IMR-90 (cell line): Measurements from ENCODE around the gene STARD7. TPM values are rescaled to one million over a fixed set of nuclear protein-coding genes. Genes with fewer than 3 reads are reported as not detected.

ENCODE experiments used
- ATAC-seq: fragments of 200-7000 bp; cut with Tn5 transposase; 2 replicates; pipeline ENCODE4 v1.9.1; 2020; ENCODE audit warnings: low read depth, mild to moderate bottlenecking, moderate library complexity
- BruUV-seq: library from RNA; stranded (reverse); fragments of 400-500 nt; replicated peaks from 2 replicates; lab custom pipeline; 2021; lab: Mats Ljungman, UMichigan
- CTCF ChIA-PET: fragments of 300-600 bp; formaldehyde crosslinking; extraction: SDS; loops from one replicate; lab custom pipeline; 2021; ENCODE audit warnings: antibody characterized with exemption; lab: Yijun Ruan, JAX
- POLR2A ChIA-PET: fragments of 300-600 bp; sonication (Branson Sonifier 250); formaldehyde crosslinking; loops from one replicate; lab custom pipeline; 2022; ENCODE audit warnings: antibody characterized with exemption; ENCODE audit not compliant: unreplicated experiment; lab: Charles Lee
- DNase-seq: peaks from one replicate; pipeline ENCODE4 v3.0.0; 2013
- H2AFZ ChIP-seq: replicated peaks from 2 replicates; pipeline ENCODE3; 2013; ENCODE audit warnings: low read length, mild to moderate bottlenecking; ENCODE audit not compliant: poor library complexity
- H2AK5ac ChIP-seq: 2 replicates; pipeline ENCODE4 v1.6.1; 2013; ENCODE audit warnings: low read depth, low read length, inconsistent platforms
- H2AK9ac ChIP-seq: replicated peaks from 2 replicates; pipeline ENCODE3; 2013; ENCODE audit warnings: mild to moderate bottlenecking, low read depth, low read length, moderate library complexity; ENCODE audit not compliant: poor library complexity
- H2BK120ac ChIP-seq: 2 replicates; pipeline ENCODE4 v1.6.1; 2013; ENCODE audit warnings: low read depth, low read length, inconsistent platforms
- H2BK15ac ChIP-seq: 3 replicates; pipeline ENCODE4 v1.6.1; 2013; ENCODE audit warnings: low read depth, low read length, inconsistent platforms
- H2BK20ac ChIP-seq: 2 replicates; pipeline ENCODE4 v1.6.1; 2013; ENCODE audit warnings: low read depth, mild to moderate bottlenecking, inconsistent platforms, low read length, moderate library complexity
- H2BK5ac ChIP-seq: 2 replicates; pipeline ENCODE4 v1.6.1; 2013; ENCODE audit warnings: mild to moderate bottlenecking, low read depth, low read length, inconsistent platforms; ENCODE audit not compliant: poor library complexity, severe bottlenecking
- H3K14ac ChIP-seq: replicated peaks from 2 replicates; pipeline ENCODE4 v1.6.1; 2013; ENCODE audit warnings: low read depth, low read length, inconsistent platforms
- H3K18ac ChIP-seq: 2 replicates; pipeline ENCODE4 v1.6.1; 2013; ENCODE audit warnings: low read depth, low read length, control low read depth
- H3K23ac ChIP-seq: 2 replicates; pipeline ENCODE4 v1.6.1; 2013; ENCODE audit warnings: low read depth, low read length, inconsistent platforms
- H3K27ac ChIP-seq: 2 replicates; pipeline ENCODE4 v1.5.1; 2013; ENCODE audit warnings: mild to moderate bottlenecking, control low read depth, low read length; ENCODE audit not compliant: insufficient read depth
- H3K27me3 ChIP-seq: 2 replicates; pipeline ENCODE4 v1.6.1; 2013; ENCODE audit warnings: low read length; ENCODE audit not compliant: control insufficient read depth, insufficient read depth
- H3K36me3 ChIP-seq: 2 replicates; pipeline ENCODE4 v1.6.1; 2013; ENCODE audit warnings: low read length, mixed read lengths; ENCODE audit not compliant: control insufficient read depth, insufficient read depth
- H3K4ac ChIP-seq: 2 replicates; pipeline ENCODE4 v1.6.1; 2013; ENCODE audit warnings: low read depth, low read length, inconsistent platforms
- H3K4me1 ChIP-seq: 2 replicates; pipeline ENCODE4 v1.6.1; 2013; ENCODE audit warnings: low read length, mixed read lengths; ENCODE audit not compliant: control insufficient read depth, insufficient read depth
- H3K4me2 ChIP-seq: 2 replicates; pipeline ENCODE4 v1.6.1; 2013; ENCODE audit warnings: low read depth, mild to moderate bottlenecking, control low read depth, low read length, moderate library complexity
- H3K4me3 ChIP-seq: 2 replicates; pipeline ENCODE4 v1.5.1; 2013; ENCODE audit warnings: low read depth, mild to moderate bottlenecking, control low read depth, low read length, moderate library complexity; ENCODE audit not compliant: insufficient read depth
- H3K56ac ChIP-seq: 2 replicates; pipeline ENCODE4 v1.6.1; 2013; ENCODE audit warnings: low read length, inconsistent platforms; ENCODE audit not compliant: insufficient read depth; ENCODE audit errors: extremely low read depth
- H3K79me1 ChIP-seq, 2 experiments: 2 replicates each; pipeline ENCODE4 v1.6.1; 2013; ENCODE audit warnings: low read length in 2 of 2, inconsistent platforms in 1 of 2, low read depth in 1 of 2
- H3K9ac ChIP-seq: 2 replicates; pipeline ENCODE4 v1.6.1; 2013; ENCODE audit warnings: low read depth, low read length, control low read depth
- H3K9me1 ChIP-seq: 2 replicates; pipeline ENCODE4 v1.6.1; 2013; ENCODE audit warnings: low read length, inconsistent platforms; ENCODE audit not compliant: insufficient read depth
- H3K9me3 ChIP-seq: 2 replicates; pipeline ENCODE4 v1.6.1; 2013; ENCODE audit warnings: low read length; ENCODE audit not compliant: control insufficient read depth, insufficient read depth
- H4K20me1 ChIP-seq: 2 replicates; pipeline ENCODE4 v1.6.1; 2013; ENCODE audit warnings: low read length, inconsistent platforms; ENCODE audit not compliant: insufficient read depth
- H4K5ac ChIP-seq: 2 replicates; pipeline ENCODE4 v1.6.1; 2013; ENCODE audit warnings: mild to moderate bottlenecking, low read depth, low read length, control low read depth
- H4K8ac ChIP-seq, 2 experiments: 2 replicates each; pipeline ENCODE4 v1.6.1; 2013; ENCODE audit warnings: low read depth in 2 of 2, low read length in 2 of 2, control low read depth in 1 of 2, inconsistent platforms in 1 of 2
- H4K91ac ChIP-seq: 2 replicates; pipeline ENCODE4 v1.6.1; 2013; ENCODE audit warnings: low read depth, low read length, inconsistent platforms; ENCODE audit not compliant: insufficient read depth
- BHLHE40 ChIP-seq: fragments of 150-350 bp; IDR thresholded peaks from 2 replicates; pipeline ENCODE4 v1.6.1; 2016; ENCODE audit warnings: mild to moderate bottlenecking, low read depth, low read length
- CEBPB ChIP-seq: IDR thresholded peaks from 2 replicates; pipeline ENCODE4 v1.6.1; 2012; ENCODE audit warnings: low read depth, low read length, improper control_type of control experiment
- CHD1 ChIP-seq: IDR thresholded peaks from 2 replicates; pipeline ENCODE4 v1.6.1; 2012; ENCODE audit warnings: low read depth, low read length, improper control_type of control experiment
- CTCF ChIP-seq: conservative IDR thresholded peaks from 2 replicates; pipeline ENCODE4 v1.5.1; 2012; ENCODE audit warnings: mild to moderate bottlenecking, low read depth, low read length, improper control_type of control experiment
- ELK1 ChIP-seq: fragments of 150-350 bp; IDR thresholded peaks from 2 replicates; pipeline ENCODE4 v1.6.1; 2016; ENCODE audit warnings: low read depth, mild to moderate bottlenecking, low read length, moderate library complexity, borderline replicate concordance
- FOS ChIP-seq: fragments of 150-350 bp; IDR thresholded peaks from 2 replicates; pipeline ENCODE4 v1.6.1; 2016; ENCODE audit warnings: low read depth, low read length
- MAFK ChIP-seq: IDR thresholded peaks from 2 replicates; pipeline ENCODE4 v1.6.1; 2012; ENCODE audit warnings: low read depth, low read length, improper control_type of control experiment
- MAZ ChIP-seq: IDR thresholded peaks from 2 replicates; pipeline ENCODE4 v1.6.1; 2012; ENCODE audit warnings: low read depth, mild to moderate bottlenecking, low read length, improper control_type of control experiment, moderate library complexity, borderline replicate concordance
- MXI1 ChIP-seq: IDR thresholded peaks from 2 replicates; pipeline ENCODE4 v1.6.1; 2012; ENCODE audit warnings: low read depth, mild to moderate bottlenecking, low read length, moderate library complexity, borderline replicate concordance
- NFE2L2 ChIP-seq: fragments of 150-350 bp; IDR thresholded peaks from 2 replicates; pipeline ENCODE4 v1.6.1; 2016; ENCODE audit warnings: low read depth, mild to moderate bottlenecking, low read length
- POLR2A ChIP-seq: IDR thresholded peaks from 2 replicates; pipeline ENCODE4 v1.6.1; 2012; ENCODE audit warnings: mild to moderate bottlenecking, low read depth, low read length
- RAD21 ChIP-seq: IDR thresholded peaks from 2 replicates; pipeline ENCODE4 v1.6.1; 2012; ENCODE audit warnings: low read length, improper control_type of control experiment
- RCOR1 ChIP-seq: IDR thresholded peaks from 2 replicates; pipeline ENCODE4 v1.6.1; 2012; ENCODE audit warnings: mild to moderate bottlenecking, low read length, improper control_type of control experiment; ENCODE audit not compliant: insufficient replicate concordance
- RFX5 ChIP-seq: IDR thresholded peaks from 2 replicates; pipeline ENCODE4 v1.8.0; 2012; ENCODE audit warnings: low read depth, mild to moderate bottlenecking, low read length, moderate library complexity
- SMC3 ChIP-seq: fragments of 150-350 bp; IDR thresholded peaks from 2 replicates; pipeline ENCODE4 v1.6.1; 2016; ENCODE audit warnings: low read depth, mild to moderate bottlenecking, antibody characterized with exemption, low read length, moderate library complexity
- USF2 ChIP-seq: fragments of 150-350 bp; IDR thresholded peaks from 2 replicates; pipeline ENCODE4 v1.6.1; 2017; ENCODE audit warnings: mild to moderate bottlenecking, antibody characterized with exemption, low read length, low read depth
- WGBS, 2 experiments: methylation state at CpG; one replicate each; pipeline versions ENCODE4 v1.1.5 to v1.1.7; 2013; ENCODE audit warnings: missing lambda C conversion rate in 2 of 2; ENCODE audit not compliant: insufficient read length in 1 of 2; ENCODE audit errors: extremely low coverage in 2 of 2; 5-methylcytosine and 5-hydroxymethylcytosine counted together
- dilution Hi-C: fragments of 300-500 bp; cut with HindIII; formaldehyde crosslinking; loops from one replicate; pipeline ENCODE4 v1.14.3; 2018; ENCODE audit warnings: low sequenced_read_pairs; ENCODE audit not compliant: unreplicated experiment
- in situ Hi-C: fragments of 300-500 bp; cut with MboI; formaldehyde crosslinking; loops from 3 replicates; pipeline ENCODE4 v1.14.3; 2019; ENCODE audit warnings: low sequenced_read_pairs, inconsistent platforms, mixed read lengths
- intact Hi-C: fragments of 100-400 bp; cut with micrococcal nuclease; formaldehyde crosslinking; loops from 2 replicates; pipeline ENCODE4 v1.10.0; 2022
- polyA plus RNA-seq, 3 experiments: library from polyadenylated mRNA; depleted of rRNA; stranded (reverse); fragments of >200 nt; gene quantifications; 2 replicates each; pipeline ENCODE4 v1.2.3, GENCODE V29; 2012; ENCODE audit warnings: low replicate concordance in 1 of 3
- total RNA-seq: library from RNA; depleted of rRNA; stranded (reverse); fragments of >200 nt; gene quantifications from 2 replicates; pipeline ENCODE4 v1.2.3, GENCODE V29; 2012

Gene STARD7
- total and polyA plus RNA-seq, 2 of the 4 experiments (the other 2 are of a cell fraction): 61.7 to 138 TPM

- no peak overlapping the region for H2AK5ac ChIP-seq
- ATAC-seq: no peak
- H3K18ac ChIP-seq: no peak overlapping the region
- ChIA-PET POLR2A (no interaction called here), CTCF (no interaction called here)
- 81% methylated on average over 9 of the region's 17 CpGs; no CpG with 5 or more reads in 1 of the 2 experiments for WGBS, 2 experiments
- no peak for TF ChIP-seq RAD21
- no peak for TF ChIP-seq NFE2L2
- TF ChIP-seq CTCF: no peak
- no peak for TF ChIP-seq MXI1
- TF ChIP-seq FOS: no peak
- TF ChIP-seq POLR2A: no peak
- TF ChIP-seq SMC3: no peak
- TF ChIP-seq RFX5: no peak
- no peak for TF ChIP-seq CHD1
- no peak for TF ChIP-seq MAZ
- TF ChIP-seq RCOR1: no peak
- TF ChIP-seq MAFK: no peak
- no peak for TF ChIP-seq ELK1
- TF ChIP-seq BHLHE40: no peak
- TF ChIP-seq CEBPB: no peak
- no peak for TF ChIP-seq USF2
- H4K5ac ChIP-seq: no peak overlapping the region
- H3K9me1 ChIP-seq: no peaks in the 10 kb centered on the region
- no peak overlapping the region for H3K23ac ChIP-seq
- H3K4me2 ChIP-seq: no peak overlapping the region
- no peak overlapping the region for H3K4ac ChIP-seq
- no peak overlapping the region for H3K56ac ChIP-seq
- no peaks in the 10 kb centered on the region for H3K9me3 ChIP-seq
- dilution Hi-C loops: no loop called here
- H2BK120ac ChIP-seq: no peak overlapping the region
- intact Hi-C loops: no loop called here
- H2AFZ ChIP-seq: no peak overlapping the region
- H2BK20ac ChIP-seq: no peak overlapping the region
- no peak overlapping the region for H3K9ac ChIP-seq
- H3K4me1 ChIP-seq: no peaks in the 10 kb centered on the region
- no peaks in the 10 kb centered on the region for H3K79me1 ChIP-seq
- no peak overlapping the region for H4K8ac ChIP-seq
- no TSS peak for BruUV-seq
- H3K27me3 ChIP-seq: peaks cover 12% of the 10 kb centered on the region; the same call in 1 of the 2 replicates
- H3K4me3 ChIP-seq: no peak overlapping the region
- H2BK15ac ChIP-seq: no peak overlapping the region
- no peak overlapping the region for H2AK9ac ChIP-seq
- no peak overlapping the region for H3K27ac ChIP-seq
- H4K91ac ChIP-seq: no peak overlapping the region
- in situ Hi-C loops: no loop called here
- no peak overlapping the region for H2BK5ac ChIP-seq
- no peaks in the 10 kb centered on the region for H3K36me3 ChIP-seq
- H3K14ac ChIP-seq: no peak overlapping the region
- no peaks in the 10 kb centered on the region for H4K20me1 ChIP-seq
- no peak for DNase-seq
These were observed 49.4 kb downstream of the STARD7 start for GRCh38 chr2:96159084-96159830.
